ENCODE measurements around the gene ULBP1.
"Not testable (repeated sequence)": the region's sequence is repeated elsewhere in the genome, so short reads cannot be mapped to it uniquely, and the experiment has no call there.

The ULBP1 gene

GRCh38 chr6:150006961-150007464 lies 43.3 kb downstream of the ULBP1 start:
- peak; percentile 44 to 52 for DNase-seq

- DNase-seq, result peak in 1 of 2 donors; percentile 44
These were observed 44.8 kb downstream of the ULBP1 start for GRCh38 chr6:150008588-150008987.

GRCh38 chr6:150012846-150013784 lies 49.4 kb downstream of the ULBP1 start:
- DNase-seq, result not testable (repeated sequence)

GRCh38 chr6:150013785-150014622 lies 50.3 kb downstream of the ULBP1 start:
- DNase-seq, result not testable (repeated sequence)

GRCh38 chr6:150014623-150015280 lies 51.0 kb downstream of the ULBP1 start:
- not testable (repeated sequence) for DNase-seq

- DNase-seq, result not testable (repeated sequence)
These were observed 51.7 kb downstream of the ULBP1 start for GRCh38 chr6:150015281-150016001.

GRCh38 chr6:150016324-150017185 lies 52.8 kb downstream of the ULBP1 start:
- peak; percentile 60 to 68 for DNase-seq

- not testable (repeated sequence) for DNase-seq
These were observed 53.4 kb downstream of the ULBP1 start for GRCh38 chr6:150017186-150017521.

GRCh38 chr6:150018846-150019580 lies 55.3 kb downstream of the ULBP1 start:
- DNase-seq, result no peak

- not testable (repeated sequence) for DNase-seq
These were observed 58.1 kb downstream of the ULBP1 start for GRCh38 chr6:150021870-150022269.

All from activated CD4-positive, alpha-beta T cell treated with anti-CD3 and anti-CD28 coated beads for 4 hours (primary cell).